GM18499 (cell line): Measurements from ENCODE around the gene NQO2.

ENCODE experiments used
- ATAC-seq: cut with Tn5 transposase; IDR thresholded peaks from one replicate; pipeline ENCODE4 v1.9.1; 2021; ENCODE audit warnings: moderate number of reproducible peaks; ENCODE audit not compliant: insufficient read depth, unreplicated experiment

NQO2 gene

DNA sequence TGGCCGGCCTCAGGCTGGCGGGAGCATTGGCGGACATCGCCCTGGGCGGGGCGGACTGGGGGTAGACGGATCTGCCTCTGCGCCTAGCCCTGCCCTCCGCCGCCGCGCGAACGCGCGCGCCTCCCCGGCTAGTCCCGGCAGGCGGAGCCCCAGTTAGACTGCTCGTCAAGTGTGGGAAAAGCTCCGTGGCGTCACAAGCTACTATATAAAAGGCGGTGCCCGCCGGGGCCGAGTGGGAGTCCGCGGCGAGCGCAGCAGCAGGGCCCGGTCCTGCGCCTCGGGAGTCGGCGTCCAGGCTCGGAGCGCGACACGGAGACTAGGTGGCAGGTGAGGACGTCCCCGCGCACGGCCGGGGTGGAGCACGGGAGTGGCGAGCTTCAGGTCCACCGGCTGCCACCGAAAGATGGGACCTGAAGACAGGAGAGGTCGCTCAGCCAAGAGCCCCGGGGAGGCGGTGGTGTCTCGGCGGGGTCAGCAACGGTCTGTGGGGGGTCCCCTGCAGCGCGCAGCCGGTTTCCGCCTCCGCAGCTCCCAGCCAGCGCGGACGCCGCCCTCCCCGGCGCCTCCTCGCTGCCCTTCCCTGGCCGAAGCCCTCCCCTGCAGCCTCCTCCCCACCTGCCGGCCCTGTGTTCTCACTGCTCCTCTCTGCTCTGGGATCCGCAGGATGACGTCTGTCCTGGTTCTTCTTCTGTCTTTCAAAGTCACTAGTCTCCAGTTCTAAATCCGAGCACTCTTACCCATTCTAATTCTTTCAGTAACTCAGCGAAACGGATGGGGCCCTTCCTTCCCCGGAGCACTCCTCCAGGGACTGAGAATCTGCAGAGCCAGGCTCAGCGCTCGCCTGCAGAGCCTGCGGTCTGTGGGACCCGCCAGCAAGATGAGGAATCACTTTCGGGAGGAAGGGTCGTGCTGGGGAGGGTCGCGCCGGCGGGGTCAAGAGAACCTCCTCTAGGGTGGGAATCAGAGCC, 64.3 kb downstream of the NQO2 start:
- no peak for ATAC-seq

DNA sequence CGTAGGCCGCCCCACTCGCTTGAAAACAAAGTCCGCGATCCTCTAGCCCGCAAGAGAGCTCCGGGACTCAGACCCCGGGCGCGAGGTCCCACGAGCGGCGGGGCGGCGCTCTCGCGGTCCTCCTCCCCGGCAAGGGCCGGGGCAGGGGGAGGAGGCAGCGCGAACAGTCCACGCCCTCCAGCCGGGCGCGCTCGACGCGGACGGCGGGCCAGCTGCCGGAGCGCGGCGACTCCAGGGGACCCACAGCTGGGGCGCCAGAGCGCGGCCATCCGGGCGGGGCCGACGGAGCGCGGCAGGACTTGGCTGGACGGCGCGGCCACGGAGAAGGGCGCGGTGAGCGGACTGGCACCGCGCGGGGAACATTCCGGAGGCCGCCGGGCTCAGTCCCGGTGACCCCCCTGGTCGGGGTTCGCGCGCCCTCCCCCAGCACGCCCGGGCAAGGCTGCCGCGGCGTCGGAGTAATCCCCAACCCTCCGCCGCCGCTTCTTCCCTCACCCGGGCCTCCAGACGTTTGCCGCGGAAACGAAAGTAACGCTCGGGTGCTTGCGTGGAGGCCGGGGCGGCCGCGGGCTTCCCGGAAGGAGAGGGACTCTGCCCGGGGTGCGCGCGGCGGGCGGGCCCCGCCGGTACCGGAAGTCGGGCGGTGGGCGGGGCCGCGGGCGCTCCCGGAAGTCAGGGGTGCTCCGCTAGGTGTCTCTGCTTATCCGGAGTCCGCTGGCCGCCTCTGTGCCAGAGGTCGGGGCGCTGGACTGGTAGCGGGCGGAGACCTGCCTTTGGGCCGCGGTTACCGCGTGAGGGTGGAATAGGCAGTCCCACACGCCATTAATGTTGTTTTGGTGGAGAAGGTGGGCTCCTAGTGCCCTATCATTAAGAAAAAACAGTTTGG, 68.9 kb downstream of the NQO2 start, which contains the start of gene RIPK1:
Gene RIPK1 (plus strand): TSS at position 166 of the 886 bp plus-strand sequence. CDS start 8,330 bp downstream, outside the sequence.
- no peak for ATAC-seq
